ACHN (cell line): ENCODE results near the gene ARID3A.
"Not testable (repeated sequence)": the region's sequence is repeated elsewhere in the genome, so short reads cannot be mapped to it uniquely, and the experiment has no call there.

Experiments used
- DNase-seq: peaks from one replicate; pipeline ENCODE4 v3.0.0-alpha.2; 2015
- in situ Hi-C: cut with HindIII; loops from 2 replicates; pipeline ENCODE4 v1.10.0; 2017; ENCODE audit warnings: low sequenced_read_pairs, low pct_ligation_motif_present, low pct_unique_long_range_greater_than_20kb

ARID3A gene, protein sequence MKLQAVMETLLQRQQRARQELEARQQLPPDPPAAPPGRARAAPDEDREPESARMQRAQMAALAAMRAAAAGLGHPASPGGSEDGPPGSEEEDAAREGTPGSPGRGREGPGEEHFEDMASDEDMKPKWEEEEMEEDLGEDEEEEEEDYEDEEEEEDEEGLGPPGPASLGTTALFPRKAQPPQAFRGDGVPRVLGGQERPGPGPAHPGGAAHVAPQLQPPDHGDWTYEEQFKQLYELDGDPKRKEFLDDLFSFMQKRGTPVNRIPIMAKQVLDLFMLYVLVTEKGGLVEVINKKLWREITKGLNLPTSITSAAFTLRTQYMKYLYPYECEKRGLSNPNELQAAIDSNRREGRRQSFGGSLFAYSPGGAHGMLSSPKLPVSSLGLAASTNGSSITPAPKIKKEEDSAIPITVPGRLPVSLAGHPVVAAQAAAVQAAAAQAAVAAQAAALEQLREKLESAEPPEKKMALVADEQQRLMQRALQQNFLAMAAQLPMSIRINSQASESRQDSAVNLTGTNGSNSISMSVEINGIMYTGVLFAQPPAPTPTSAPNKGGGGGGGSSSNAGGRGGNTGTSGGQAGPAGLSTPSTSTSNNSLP

DNA sequence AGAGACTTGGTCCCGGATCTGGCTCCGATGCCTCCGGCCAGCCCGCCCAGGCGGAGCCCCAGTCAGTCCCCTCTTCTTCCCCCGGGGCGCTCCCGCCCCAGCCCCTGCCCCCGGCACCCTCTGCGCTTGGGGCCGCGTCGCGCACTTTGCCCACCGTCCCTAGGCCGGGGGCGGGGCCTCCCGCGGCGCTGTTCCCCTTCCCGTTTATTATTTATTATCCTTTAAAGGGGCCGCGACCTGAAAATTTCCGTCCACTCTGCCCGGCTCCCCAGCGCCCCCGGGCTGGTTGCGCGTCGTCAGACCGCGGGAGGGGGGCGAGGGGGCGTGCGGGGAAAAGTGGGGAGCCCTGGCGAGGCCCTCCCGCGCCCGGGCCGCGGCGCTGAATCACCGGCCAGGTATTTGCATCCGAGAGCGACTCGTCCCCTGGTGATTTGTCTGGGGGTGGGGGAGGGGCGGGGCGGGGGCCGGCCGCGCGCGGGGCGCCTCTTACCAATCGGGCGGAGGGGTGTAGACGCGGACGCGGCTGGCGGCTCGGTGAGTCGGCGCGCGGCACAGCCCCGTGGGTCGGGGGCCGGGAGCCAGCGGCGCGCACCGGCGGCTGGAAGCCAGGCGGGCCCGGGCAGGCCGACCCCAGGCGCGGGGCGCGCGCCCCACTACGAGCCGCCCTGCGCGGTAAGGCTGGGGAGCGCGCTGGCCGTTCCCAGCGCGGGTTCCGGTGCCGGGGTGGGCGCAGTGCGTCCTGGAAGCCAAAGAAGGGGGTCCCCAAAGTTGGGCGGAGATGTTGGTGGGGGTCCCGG, at the start of gene ARID3A:
ARID3A (plus strand) TSS at position 510 of the 797 bp plus-strand sequence. CDS start 3,494 bp downstream, outside the sequence.
- in situ Hi-C loops = no loop called here
- DNase-seq = peak; percentile 79

DNA sequence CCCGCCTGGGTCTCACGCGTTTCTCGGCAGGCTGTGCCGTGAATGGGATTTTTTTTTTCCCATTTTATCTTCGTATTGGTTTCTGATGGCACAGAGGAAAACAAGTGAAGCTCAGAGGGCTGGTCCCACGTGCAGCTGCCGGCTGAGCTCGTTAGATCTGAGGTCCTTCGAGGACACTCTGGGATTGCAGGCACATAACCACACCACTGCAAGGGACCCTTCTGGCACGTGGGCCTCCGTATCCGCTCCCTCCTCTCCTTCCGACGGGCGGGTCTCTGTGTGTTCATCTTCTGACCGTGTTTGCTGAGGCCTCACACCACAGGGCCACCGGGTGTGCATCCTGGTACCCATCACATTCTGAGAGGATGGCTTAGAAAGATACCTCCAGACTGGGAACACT, 49.7 kb upstream of the ARID3A start:
- no peak for DNase-seq
- in situ Hi-C loops = no loop called here

GRCh38 chr19:876780-877314, 49.0 kb upstream of the ARID3A start:
- no peak for DNase-seq
- in situ Hi-C loops = no loop called here

DNA sequence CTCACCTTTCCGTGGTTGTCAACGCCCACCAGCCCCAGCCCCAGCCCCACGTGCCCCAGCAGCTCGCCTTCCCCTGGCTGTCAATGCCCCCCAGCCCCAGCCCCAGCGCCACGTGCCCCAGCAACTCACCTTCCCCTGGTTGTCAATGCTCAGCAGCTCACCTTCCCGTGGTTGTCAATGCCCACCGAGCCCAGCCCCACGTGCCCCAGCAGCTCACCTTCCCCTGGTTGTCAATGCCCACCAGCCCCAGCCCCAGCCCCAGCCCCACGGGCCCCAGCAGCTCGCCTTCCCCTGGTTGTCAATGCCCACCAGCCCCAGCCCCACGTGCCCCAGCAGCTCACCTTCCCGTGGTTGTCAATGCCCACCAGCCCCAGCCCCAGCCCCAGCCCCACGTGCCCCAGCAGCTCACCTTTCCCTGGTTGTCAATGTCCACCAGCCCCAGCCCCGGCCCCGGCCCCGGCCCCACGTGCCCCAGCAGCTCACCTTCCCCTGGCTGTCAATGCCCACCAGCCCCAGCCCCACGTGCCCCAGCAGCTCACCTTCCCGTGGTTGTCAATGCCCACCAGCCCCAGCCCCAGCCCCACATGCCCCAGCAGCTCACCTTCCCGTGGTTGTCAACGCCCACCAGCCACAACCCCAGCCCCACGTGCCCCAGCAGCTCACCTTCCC, 47.7 kb upstream of the ARID3A start:
- DNase-seq, in situ Hi-C loops: not testable (repeated sequence)

DNA sequence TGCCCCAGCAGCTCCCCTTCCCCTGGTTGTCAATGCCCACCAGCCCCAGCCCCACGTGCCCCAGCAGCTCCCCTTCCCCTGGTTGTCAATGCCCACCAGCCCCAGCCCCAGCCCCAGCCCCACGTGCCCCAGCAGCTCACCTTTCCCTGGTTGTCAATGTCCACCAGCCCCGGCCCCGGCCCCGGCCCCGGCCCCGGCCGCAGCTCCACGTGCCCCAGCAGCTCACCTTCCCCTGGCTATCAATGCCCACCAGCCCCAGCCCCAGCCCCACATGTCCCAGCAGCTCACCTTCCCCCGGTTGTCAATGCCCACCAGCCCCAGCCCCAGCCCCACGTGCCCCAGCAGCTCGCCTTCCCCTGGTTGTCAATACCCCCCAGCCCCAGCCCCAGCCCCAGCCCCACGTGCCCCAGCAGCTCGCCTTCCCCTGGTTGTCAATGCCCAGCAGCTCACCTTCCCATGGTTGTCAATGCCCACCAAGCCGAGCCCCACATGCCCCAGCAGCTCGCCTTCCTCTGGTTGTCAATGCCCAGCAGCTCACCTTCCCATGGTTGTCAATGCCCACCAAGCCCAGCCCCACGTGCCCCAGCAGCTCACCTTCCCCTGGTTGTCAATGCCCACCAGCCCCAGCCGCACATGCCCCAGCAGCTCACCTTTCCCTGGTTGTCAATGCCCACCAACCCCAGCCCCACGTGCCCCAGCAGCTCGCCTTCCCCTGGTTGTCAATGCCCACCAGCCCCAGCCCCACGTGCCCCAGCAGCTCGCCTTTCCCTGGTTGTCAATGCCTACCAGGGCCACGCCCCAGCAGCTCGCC, 46.9 kb upstream of the ARID3A start:
- DNase-seq, in situ Hi-C loops: not testable (repeated sequence)

DNA sequence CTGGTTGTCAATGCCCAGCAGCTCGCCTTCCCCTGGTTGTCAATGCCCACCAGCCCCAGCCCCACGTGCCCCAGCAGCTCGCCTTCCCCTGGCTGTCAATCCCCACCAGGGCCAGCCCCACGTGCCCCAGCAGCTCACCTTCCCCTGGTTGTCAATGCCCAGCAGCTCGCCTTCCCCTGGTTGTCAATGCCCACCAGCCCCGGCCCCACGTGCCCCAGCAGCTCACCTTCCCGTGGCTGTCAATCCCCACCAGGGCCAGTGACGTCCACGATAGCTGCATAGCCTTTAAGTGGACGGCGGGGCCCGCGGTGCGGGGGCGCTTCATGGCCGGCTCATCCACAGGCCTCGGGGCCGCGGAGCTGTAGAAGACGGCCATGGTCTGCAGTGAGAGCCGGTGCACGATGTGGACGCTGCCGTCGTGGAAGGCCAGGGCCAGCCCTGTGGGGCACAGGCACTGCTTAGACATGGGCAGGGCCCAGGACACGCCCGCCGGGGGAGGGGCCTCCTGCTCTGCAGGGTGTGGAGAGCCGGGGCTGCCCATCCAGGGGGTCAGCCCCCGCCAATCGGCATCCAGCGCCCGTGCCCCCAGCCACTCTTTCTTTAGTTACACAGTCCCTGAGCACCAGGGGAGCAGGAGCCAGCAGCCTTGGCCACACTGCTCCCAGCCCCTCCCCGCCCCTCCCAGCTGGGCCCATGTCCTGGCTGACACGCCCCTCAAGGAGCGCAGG, 46.0 kb upstream of the ARID3A start:
- no peak for DNase-seq
- in situ Hi-C loops = no loop called here

DNA sequence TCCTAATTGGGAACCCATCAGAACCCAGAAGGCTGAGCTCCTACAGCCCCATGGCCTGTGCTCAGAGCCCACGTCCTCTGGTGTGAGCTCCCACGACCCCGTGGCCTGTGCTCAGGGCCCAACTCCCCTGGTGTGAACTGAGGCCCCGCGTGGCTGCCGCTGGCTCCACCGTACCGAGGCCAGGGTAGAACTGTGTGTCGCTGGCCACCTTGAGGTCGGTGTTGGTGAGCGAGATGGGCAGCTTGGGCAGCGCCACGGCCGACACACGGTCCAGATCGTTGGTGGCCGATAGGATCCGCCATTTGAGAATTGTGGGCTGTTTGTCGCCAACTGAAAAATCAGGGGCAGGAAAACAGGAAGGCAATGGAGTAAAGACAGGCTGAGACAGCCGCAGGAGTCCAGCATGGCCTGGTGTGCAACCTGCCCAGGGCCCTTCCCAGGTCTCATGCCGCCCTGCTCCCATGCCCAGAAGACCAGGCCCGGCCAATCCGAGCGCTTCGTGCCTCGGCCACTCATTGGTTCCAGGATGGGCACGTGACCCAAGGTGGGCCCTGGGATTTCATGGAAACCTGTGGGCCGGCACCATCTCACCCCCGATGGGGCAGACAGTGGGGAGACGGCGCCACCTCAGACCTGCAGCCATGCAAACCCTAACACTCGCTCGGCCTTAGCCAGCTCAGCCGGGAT, 44.3 kb upstream of the ARID3A start:
- DNase-seq = no peak
- in situ Hi-C loops = no loop called here

DNA sequence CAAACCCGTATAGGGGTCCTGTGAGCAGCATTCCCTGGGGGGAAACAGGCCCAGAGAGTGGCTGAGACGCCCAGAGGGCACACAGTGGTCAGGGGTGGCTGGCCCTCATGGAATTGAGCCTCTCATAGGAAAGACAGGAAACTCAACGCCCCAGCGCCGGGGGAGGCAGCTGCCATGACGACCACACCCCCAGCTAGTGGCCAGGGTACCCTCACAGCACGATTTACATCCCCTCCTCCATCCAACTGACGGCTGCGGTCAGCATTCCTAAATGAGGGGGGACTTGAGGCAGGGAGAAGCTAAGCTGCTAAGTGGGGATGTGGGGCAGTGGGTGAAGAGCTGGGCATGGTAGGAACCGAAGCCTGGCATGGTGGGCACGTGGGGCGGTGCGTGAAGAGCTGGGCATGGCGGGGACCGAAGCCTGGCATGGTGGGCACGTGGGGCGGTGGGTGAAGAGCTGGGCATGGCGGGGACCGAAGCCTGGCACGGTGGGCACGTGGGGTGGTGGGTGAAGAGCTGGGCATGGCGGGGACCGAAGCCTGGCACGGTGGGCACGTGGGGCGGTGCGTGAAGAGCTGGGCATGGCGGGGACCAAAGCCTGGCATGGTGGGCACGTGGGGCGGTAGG, 42.9 kb upstream of the ARID3A start:
- in situ Hi-C loops = no loop called here
- no peak for DNase-seq

DNA sequence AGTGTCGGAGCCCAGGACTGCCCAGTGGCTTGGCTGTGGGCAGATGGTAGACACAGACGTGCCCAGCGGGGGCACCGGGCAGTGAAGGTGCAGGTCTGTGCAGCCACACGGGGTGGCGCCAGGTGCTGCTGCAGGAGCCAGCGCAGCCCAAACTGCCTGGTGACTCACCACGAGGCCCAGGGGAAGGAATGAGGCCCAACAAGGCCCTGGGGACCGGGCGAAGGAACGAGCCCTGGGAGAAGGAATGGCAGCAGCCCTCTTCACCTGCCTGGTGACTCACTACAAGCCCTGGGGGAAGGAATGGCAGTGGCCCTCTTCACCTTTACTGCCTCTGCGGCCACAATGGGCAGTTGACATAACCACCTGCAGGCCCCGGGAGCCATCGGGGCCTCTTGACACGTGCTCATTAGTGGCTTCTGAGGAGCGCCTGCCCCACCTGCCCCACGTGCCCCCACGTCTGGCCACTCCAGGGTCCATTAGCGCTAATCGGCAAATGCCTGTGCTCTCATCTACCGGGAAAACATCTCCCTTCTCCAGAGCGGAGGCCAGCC, 42.1 kb upstream of the ARID3A start:
- DNase-seq = no peak
- in situ Hi-C loops = no loop called here

GRCh38 chr19:884420-885211, 41.2 kb upstream of the ARID3A start:
- in situ Hi-C loops = no loop called here
- DNase-seq = no peak

- no peak for DNase-seq
- in situ Hi-C loops = no loop called here
Measured at GRCh38 chr19:885536-886224, 40.2 kb upstream of the ARID3A start.

DNA sequence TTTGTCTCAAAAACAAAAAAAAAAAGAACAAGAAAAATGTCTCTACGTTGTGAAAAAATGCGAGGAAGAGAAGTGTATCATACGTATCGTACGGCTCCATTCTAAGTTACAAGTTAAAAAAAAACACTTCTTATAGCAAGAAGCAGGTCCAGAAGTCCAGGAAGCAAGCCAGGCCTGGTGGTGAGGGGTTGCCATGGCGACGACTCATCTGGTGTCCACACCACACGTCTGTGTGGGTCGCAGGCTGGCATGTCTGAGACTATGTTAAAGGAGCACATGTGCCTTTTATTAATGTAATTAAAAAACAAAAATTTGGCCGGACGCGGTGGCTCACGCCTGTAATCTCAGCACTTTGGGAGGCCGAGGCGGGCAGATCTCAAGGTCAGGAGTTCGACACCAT, 38.8 kb upstream of the ARID3A start:
- in situ Hi-C loops = no loop called here
- DNase-seq = no peak

- no peak for DNase-seq
- in situ Hi-C loops = no loop called here
Measured at GRCh38 chr19:887599-887998, 38.2 kb upstream of the ARID3A start.

DNA sequence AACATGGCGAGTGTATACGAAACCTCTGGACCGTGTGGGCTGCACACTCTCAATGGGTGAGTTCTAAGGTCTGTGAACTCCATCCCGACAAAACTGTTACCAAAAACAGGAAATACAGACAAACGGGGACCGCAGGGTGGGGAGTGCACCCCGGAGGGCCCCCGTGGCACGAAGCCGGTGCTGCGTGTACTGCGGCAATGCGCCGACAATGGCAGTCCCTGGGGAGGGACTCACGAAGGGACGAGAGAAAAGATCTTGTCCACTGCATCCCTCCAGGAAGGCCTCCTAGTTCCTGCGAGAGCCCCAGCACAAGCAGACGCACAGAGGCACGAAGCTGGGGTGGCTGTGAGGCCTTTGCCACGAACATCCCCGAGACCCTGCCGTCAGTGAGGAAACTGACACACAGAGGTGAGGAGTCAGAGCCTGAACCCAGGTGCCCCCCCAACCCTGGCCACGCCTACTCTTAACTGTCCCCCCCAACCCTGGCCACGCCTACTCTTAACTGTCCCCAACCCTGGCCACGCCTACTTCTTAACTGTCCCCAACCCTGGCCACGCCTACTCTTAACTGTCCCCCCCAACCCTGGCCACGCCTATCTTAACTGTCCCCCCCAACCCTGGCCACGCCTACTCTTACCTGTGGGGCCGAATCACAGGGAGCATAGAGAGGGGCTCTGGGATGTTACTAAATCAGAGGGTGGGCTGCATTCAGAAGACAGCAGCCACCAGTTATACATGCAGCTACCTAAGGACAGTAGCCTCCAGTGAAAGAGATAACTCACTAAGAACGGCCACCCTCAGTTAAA, 37.1 kb upstream of the ARID3A start:
- DNase-seq = no peak
- in situ Hi-C loops = no loop called here
